Esophagus (tissue), 2 donors: ENCODE data around the gene CLCN1. TPM values are rescaled to one million over a fixed set of nuclear protein-coding genes. Genes with fewer than 3 reads are reported as not detected.
"Not testable (repeated sequence)": the region's sequence is repeated elsewhere in the genome, so short reads cannot be mapped to it uniquely, and the experiment has no call there.

Source experiments
- H3K27ac ChIP-seq, 2 donors: one replicate each; pipeline ENCODE4 v1.5.1; 2013; ENCODE audit warnings: low read depth in 2 of 2, mild to moderate bottlenecking in 2 of 2, inconsistent platforms in 1 of 2, low read length in 1 of 2, moderate library complexity in 1 of 2
- H3K27me3 ChIP-seq, 2 donors: one replicate each; pipeline ENCODE4 v1.6.1; 2013; ENCODE audit warnings: low read length in 2 of 2, control low read depth in 1 of 2, mild to moderate bottlenecking in 1 of 2; ENCODE audit not compliant: insufficient read depth in 2 of 2, control insufficient read depth in 1 of 2
- H3K36me3 ChIP-seq, 2 donors: one replicate each; pipeline ENCODE4 v1.6.1; 2013; ENCODE audit warnings: low read length in 1 of 2; ENCODE audit not compliant: control insufficient read depth in 2 of 2, insufficient read depth in 2 of 2
- H3K4me1 ChIP-seq, 2 donors: one replicate each; pipeline ENCODE4 v1.6.1; 2013; ENCODE audit warnings: low read length in 1 of 2; ENCODE audit not compliant: control insufficient read depth in 2 of 2, insufficient read depth in 2 of 2
- H3K4me3 ChIP-seq, 2 donors: one replicate each; pipeline ENCODE4 v1.5.1; 2013; ENCODE audit warnings: low read length in 2 of 2, mild to moderate bottlenecking in 2 of 2, low read depth in 1 of 2, moderate library complexity in 1 of 2
- H3K9me3 ChIP-seq, 2 donors: one replicate each; pipeline ENCODE4 v1.6.1; 2013; ENCODE audit warnings: mild to moderate bottlenecking in 2 of 2, low read depth in 1 of 2, low read length in 1 of 2, moderate library complexity in 1 of 2; ENCODE audit not compliant: control insufficient read depth in 2 of 2, insufficient read depth in 1 of 2
- WGBS, 2 donors: extraction: QIAGEN DNeasy Blood & Tissue Kit; methylation state at CpG; one replicate each; pipeline ENCODE4 v1.1.7; 2013; 5-methylcytosine and 5-hydroxymethylcytosine counted together
- polyA plus RNA-seq, 2 donors: library from polyadenylated mRNA; stranded (reverse); fragments of 200-250 nt; gene quantifications; one replicate each; pipeline ENCODE4 v1.2.3, GENCODE V29; 2013
- donor health status: healthy with polysubstance abuse.
- donor health status: Bipolar disorder and iron deficiency.

CLCN1 gene
- polyA plus RNA-seq, 2 donors, result 0.31 to 0.44 TPM

- not testable (repeated sequence) for H3K4me1 ChIP-seq, H3K27ac ChIP-seq, H3K9me3 ChIP-seq, H3K27me3 ChIP-seq
- 50 to 57% methylated on average over 4 of the region's 4 CpGs for WGBS, 2 donors
- Histone ChIP-seq H3K36me3 (peaks cover 12 to 19% of the 10 kb centered on the region in 2 donors), H3K4me3 (peak overlapping the region in 1 of 2 donors; percentile 85)
Observed at GRCh38 chr7:143289888-143290287, 26.0 kb upstream of the CLCN1 start.

GRCh38 chr7:143290293-143290692 is 25.6 kb upstream of the CLCN1 start:
- 68 to 69% methylated on average over 4 of the region's 4 CpGs for WGBS, 2 donors
- no peaks in the 10 kb centered on the region for H3K9me3 ChIP-seq
- H3K4me1 ChIP-seq, result peaks cover 0 to 5% of the 10 kb centered on the region in 2 donors
- H3K27ac ChIP-seq, result no peak overlapping the region
- no peak overlapping the region for H3K4me3 ChIP-seq
- H3K36me3 ChIP-seq, result peaks cover 12 to 19% of the 10 kb centered on the region in 2 donors
- H3K27me3 ChIP-seq, result no peaks in the 10 kb centered on the region

GRCh38 chr7:143292876-143293275 is 23.0 kb upstream of the CLCN1 start:
- Histone ChIP-seq H3K27me3 (no peaks in the 10 kb centered on the region), H3K27ac (no peak overlapping the region), H3K9me3 (no peaks in the 10 kb centered on the region), H3K36me3 (peaks cover 16 to 22% of the 10 kb centered on the region in 2 donors), H3K4me3 (no peak overlapping the region), H3K4me1 (peaks cover 0 to 2% of the 10 kb centered on the region in 2 donors)
- 97% methylated on average over 5 of the region's 5 CpGs for WGBS, 2 donors

- peaks cover 0 to 2% of the 10 kb centered on the region in 2 donors for H3K4me1 ChIP-seq
- no peaks in the 10 kb centered on the region for H3K27me3 ChIP-seq
- peaks cover 25 to 34% of the 10 kb centered on the region in 2 donors for H3K36me3 ChIP-seq
- H3K27ac ChIP-seq, result no peak overlapping the region
- no peak overlapping the region for H3K4me3 ChIP-seq
- H3K9me3 ChIP-seq, result no peaks in the 10 kb centered on the region
Observed at GRCh38 chr7:143295870-143296269, 20.0 kb upstream of the CLCN1 start.

- Histone ChIP-seq H3K27ac (no peak overlapping the region), H3K36me3 (peaks cover 25 to 34% of the 10 kb centered on the region in 2 donors), H3K9me3 (no peaks in the 10 kb centered on the region), H3K4me1 (peaks cover 0 to 2% of the 10 kb centered on the region in 2 donors), H3K4me3 (no peak overlapping the region), H3K27me3 (no peaks in the 10 kb centered on the region)
- WGBS, 2 donors, result 47 to 70% methylated on average over 2 of the region's 2 CpGs
Observed at GRCh38 chr7:143296686-143297085, 19.2 kb upstream of the CLCN1 start.

- WGBS, 2 donors, result 84% methylated on average over 2 of the region's 2 CpGs
Observed at GRCh38 chr7:143299346-143299745, 16.6 kb upstream of the CLCN1 start.

GRCh38 chr7:143299840-143300239 is 16.1 kb upstream of the CLCN1 start:
- no peak overlapping the region for H3K27ac ChIP-seq
- H3K36me3 ChIP-seq, result peaks cover 19 to 25% of the 10 kb centered on the region in 2 donors
- WGBS, 2 donors, result 72 to 74% methylated on average over 8 of the region's 8 CpGs
- peaks cover 0 to 2% of the 10 kb centered on the region in 2 donors for H3K4me1 ChIP-seq
- no peak overlapping the region for H3K4me3 ChIP-seq
- H3K9me3 ChIP-seq, result no peaks in the 10 kb centered on the region
- H3K27me3 ChIP-seq, result no peaks in the 10 kb centered on the region

More at GRCh38 chr7:143299346-143299745, 16.6 kb upstream of the CLCN1 start:
- peaks cover 0 to 2% of the 10 kb centered on the region in 2 donors for H3K4me1 ChIP-seq
- H3K27ac ChIP-seq, result no peak overlapping the region
- H3K4me3 ChIP-seq, result no peak overlapping the region
- H3K27me3 ChIP-seq, result no peaks in the 10 kb centered on the region
- no peaks in the 10 kb centered on the region for H3K9me3 ChIP-seq
- peaks cover 18 to 25% of the 10 kb centered on the region in 2 donors for H3K36me3 ChIP-seq

GRCh38 chr7:143300959-143301935 is 14.7 kb upstream of the CLCN1 start:
- 72 to 80% methylated on average over 8 of the region's 8 CpGs for WGBS, 2 donors
- Histone ChIP-seq H3K27me3 (no peaks in the 10 kb centered on the region), H3K36me3 (peaks cover 20 to 24% of the 10 kb centered on the region in 2 donors), H3K4me1 (peaks cover 0 to 2% of the 10 kb centered on the region in 2 donors), H3K27ac (no peak overlapping the region), H3K9me3 (no peaks in the 10 kb centered on the region), H3K4me3 (no peak overlapping the region)

- Histone ChIP-seq H3K27ac (no peak overlapping the region), H3K9me3 (no peaks in the 10 kb centered on the region), H3K4me1 (peaks cover 0 to 2% of the 10 kb centered on the region in 2 donors), H3K4me3 (no peak overlapping the region), H3K36me3 (peaks cover 19 to 27% of the 10 kb centered on the region in 2 donors), H3K27me3 (no peaks in the 10 kb centered on the region)
- WGBS, 2 donors, result 72 to 85% methylated on average over 10 of the region's 10 CpGs
Observed at GRCh38 chr7:143303733-143304132, 12.2 kb upstream of the CLCN1 start.
